GM12891 (cell line): Measurements from ENCODE around the gene STIM1.

Source experiments
- POLR2A ChIP-seq: IDR thresholded peaks from 2 replicates; pipeline ENCODE4 v1.6.1; 2011; ENCODE audit warnings: low read depth, low read length, control low read depth
- POLR2AphosphoS5 ChIP-seq: IDR thresholded peaks from 2 replicates; pipeline ENCODE4 v1.6.1; 2011; ENCODE audit warnings: low read depth, low read length, control low read depth
- SPI1 ChIP-seq: IDR thresholded peaks from 2 replicates; pipeline ENCODE4 v1.6.1; 2011; ENCODE audit warnings: low read depth, low read length, control low read depth
- TAF1 ChIP-seq: IDR thresholded peaks from 2 replicates; pipeline ENCODE4 v1.6.1; 2011; ENCODE audit warnings: low read depth, low read length, control low read depth

GRCh38 chr11:3903207-3903896, 47.9 kb downstream of the STIM1 start:
- no peak for TF ChIP-seq POLR2A
- no peak for TF ChIP-seq TAF1
- no peak for TF ChIP-seq POLR2AphosphoS5
- TF ChIP-seq SPI1, result peak; percentile 55
